Keratinocyte (primary cell): ENCODE results near the gene ST6GAL1. TPM values are rescaled to one million over a fixed set of nuclear protein-coding genes. Genes with fewer than 3 reads are reported as not detected.

Experiments
- DNase-seq: peaks from one replicate; pipeline ENCODE4 v3.0.0-alpha.2; 2011; ENCODE audit warnings: low read depth, missing footprints, low spot score
- FAIRE-seq: peaks from 2 replicates; lab custom pipeline; 2011; peaks lifted over from hg19 to GRCh38; lab: Jason Lieb, UNC
- H2AFZ ChIP-seq: 2 replicates; pipeline ENCODE4 v1.6.0; 2012; ENCODE audit warnings: low read length, control low read depth, inconsistent platforms; ENCODE audit not compliant: control insufficient read depth
- H3K27ac ChIP-seq: 2 replicates; pipeline ENCODE4 v1.5.1; 2011; ENCODE audit warnings: low read length; ENCODE audit not compliant: control insufficient read depth, insufficient read depth
- H3K27me3 ChIP-seq: 3 replicates; pipeline ENCODE4 v1.6.0; 2011; ENCODE audit warnings: low read length; ENCODE audit not compliant: control insufficient read depth, insufficient read depth; ENCODE audit errors: extremely low read depth
- H3K36me3 ChIP-seq, 2 experiments: 2 replicates in 1 of 2; 3 replicates in 1 of 2; pipeline ENCODE4 v1.5.1; 2011; ENCODE audit warnings: low read length in 2 of 2, mild to moderate bottlenecking in 1 of 2; ENCODE audit not compliant: control insufficient read depth in 2 of 2, insufficient read depth in 2 of 2; ENCODE audit errors: extremely low read depth in 1 of 2
- H3K4me1 ChIP-seq: 3 replicates; pipeline ENCODE4 v1.5.1; 2011; ENCODE audit warnings: low read length; ENCODE audit not compliant: control insufficient read depth, insufficient read depth; ENCODE audit errors: extremely low read depth
- H3K4me2 ChIP-seq: 3 replicates; pipeline ENCODE4 v1.6.0; 2011; ENCODE audit warnings: low read depth, low read length; ENCODE audit not compliant: control insufficient read depth, insufficient read depth; ENCODE audit errors: extremely low read depth
- H3K4me3 ChIP-seq, 3 experiments: fragments of 200-600 bp in 1 of 3; sonication (generic) in 1 of 3; 2 replicates in 2 of 3; 3 replicates in 1 of 3; pipeline ENCODE4 v1.5.1; 2011 to 2016; ENCODE audit warnings: low read length in 3 of 3, mild to moderate bottlenecking in 3 of 3, control low read depth in 2 of 3, inconsistent platforms in 1 of 3, low read depth in 1 of 3, mixed read lengths in 1 of 3, mixed run types in 1 of 3, moderate library complexity in 1 of 3; ENCODE audit not compliant: control insufficient read depth in 2 of 3, insufficient read depth in 2 of 3; ENCODE audit errors: extremely low read depth in 1 of 3
- H3K79me2 ChIP-seq: 2 replicates; pipeline ENCODE4 v1.6.0; 2012; ENCODE audit warnings: low read length; ENCODE audit not compliant: control insufficient read depth, insufficient read depth
- H3K9ac ChIP-seq: 3 replicates; pipeline ENCODE4 v1.6.0; 2011; ENCODE audit warnings: low read length; ENCODE audit not compliant: control insufficient read depth, insufficient read depth; ENCODE audit errors: extremely low read depth
- H3K9me1 ChIP-seq: 3 replicates; pipeline ENCODE4 v1.6.0; 2011; ENCODE audit warnings: low read length; ENCODE audit not compliant: control insufficient read depth, insufficient read depth; ENCODE audit errors: extremely low read depth
- H3K9me3 ChIP-seq: 2 replicates; pipeline ENCODE4 v1.5.1; 2012; ENCODE audit warnings: low read depth, low read length; ENCODE audit not compliant: control insufficient read depth
- H4K20me1 ChIP-seq: 3 replicates; pipeline ENCODE4 v1.6.0; 2011; ENCODE audit warnings: low read length; ENCODE audit not compliant: control insufficient read depth, insufficient read depth; ENCODE audit errors: extremely low read depth
- EZH2 ChIP-seq: IDR thresholded peaks from one replicate; pipeline ENCODE4 v1.6.1; 2012; ENCODE audit warnings: inconsistent platforms, mild to moderate bottlenecking, low read length, moderate library complexity
- dilution Hi-C: fragments of 300-500 bp; cut with MboI; formaldehyde crosslinking; loops from one replicate; pipeline ENCODE4 v1.7.0; 2020; ENCODE audit warnings: low sequenced_read_pairs; ENCODE audit not compliant: extremely low pct_ligation_motif_present
- polyA plus RNA-seq, 5 experiments: library from polyadenylated mRNA; depleted of rRNA in 3 of 5; stranded (reverse) in 3 of 5; stranded (forward) in 1 of 5; unstranded in 1 of 5; fragments of >200 nt; gene quantifications; 1 replicate in 1 of 5; 2 replicates in 3 of 5; 3 replicates in 1 of 5; pipeline versions ENCODE4 v1.2.1 to v1.2.3, GENCODE V29; 2011 to 2012; ENCODE audit warnings: missing spikeins in 2 of 5, low read depth in 1 of 5, low replicate concordance in 1 of 5
- TF ChIP-seq, protein P1 (sequence below), 3 experiments: IDR thresholded peaks in 1 of 3; conservative IDR thresholded peaks in 1 of 3; optimal IDR thresholded peaks in 1 of 3; 2 replicates in 2 of 3; 3 replicates in 1 of 3; pipeline versions ENCODE3 to v1.5.1; 2011; ENCODE audit warnings: low read length in 3 of 3, mild to moderate bottlenecking in 3 of 3, moderate library complexity in 2 of 3, control low read depth in 1 of 3, inconsistent platforms in 1 of 3; ENCODE audit not compliant: insufficient read depth in 2 of 3; ENCODE audit errors: extremely low read depth in 1 of 3

ST6GAL1 gene
- polyA plus RNA-seq, 1 donor (not counting 4 experiments of a cell fraction or from before 2014, with no cell fraction given), result 7.5 TPM

DNA sequence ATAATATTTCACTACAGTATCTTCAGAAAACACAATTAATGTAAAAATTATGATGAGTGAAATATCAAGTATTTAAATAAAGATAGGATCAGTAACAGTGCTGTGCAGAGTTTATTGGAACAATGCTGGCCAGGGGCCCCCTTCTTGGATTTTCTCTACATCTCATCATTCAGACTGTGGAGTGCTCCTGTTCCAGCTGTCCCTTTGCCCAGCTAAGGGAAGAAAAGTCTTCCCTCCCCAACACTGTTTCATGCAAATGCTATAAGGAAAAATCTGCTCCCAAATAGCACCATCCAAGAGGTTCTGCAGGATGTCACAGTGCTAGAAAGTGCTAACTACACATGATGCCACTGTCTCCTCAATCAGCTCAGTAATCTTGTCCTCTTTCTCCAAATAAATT is 144.5 kb downstream of the ST6GAL1 start:
- H2AFZ ChIP-seq, result no peak overlapping the region
- no peak overlapping the region for H3K4me3 ChIP-seq
- TF ChIP-seq EZH2, result no peak
- TF ChIP-seq, protein P1, sequence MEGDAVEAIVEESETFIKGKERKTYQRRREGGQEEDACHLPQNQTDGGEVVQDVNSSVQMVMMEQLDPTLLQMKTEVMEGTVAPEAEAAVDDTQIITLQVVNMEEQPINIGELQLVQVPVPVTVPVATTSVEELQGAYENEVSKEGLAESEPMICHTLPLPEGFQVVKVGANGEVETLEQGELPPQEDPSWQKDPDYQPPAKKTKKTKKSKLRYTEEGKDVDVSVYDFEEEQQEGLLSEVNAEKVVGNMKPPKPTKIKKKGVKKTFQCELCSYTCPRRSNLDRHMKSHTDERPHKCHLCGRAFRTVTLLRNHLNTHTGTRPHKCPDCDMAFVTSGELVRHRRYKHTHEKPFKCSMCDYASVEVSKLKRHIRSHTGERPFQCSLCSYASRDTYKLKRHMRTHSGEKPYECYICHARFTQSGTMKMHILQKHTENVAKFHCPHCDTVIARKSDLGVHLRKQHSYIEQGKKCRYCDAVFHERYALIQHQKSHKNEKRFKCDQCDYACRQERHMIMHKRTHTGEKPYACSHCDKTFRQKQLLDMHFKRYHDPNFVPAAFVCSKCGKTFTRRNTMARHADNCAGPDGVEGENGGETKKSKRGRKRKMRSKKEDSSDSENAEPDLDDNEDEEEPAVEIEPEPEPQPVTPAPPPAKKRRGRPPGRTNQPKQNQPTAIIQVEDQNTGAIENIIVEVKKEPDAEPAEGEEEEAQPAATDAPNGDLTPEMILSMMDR (optimal IDR thresholded peaks at IDR 0.05 in 1 of 3, IDR thresholded peaks at IDR 0.05 in 1 of 3, conservative IDR thresholded peaks at IDR 0.05 in 1 of 3; ENCODE audit: extremely low read depth in 1 of 3, insufficient read depth in 2 of 3, low read length in 3 of 3), result no peak
- no peaks in the 10 kb centered on the region for H4K20me1 ChIP-seq
- dilution Hi-C loops, result no loop called here
- no peak overlapping the region for H3K4me2 ChIP-seq
- no peaks in the 10 kb centered on the region for H3K4me1 ChIP-seq
- H3K36me3 ChIP-seq, result peaks cover 0 to 1% of the 10 kb centered on the region in 2 experiments
- no peak overlapping the region for H3K27ac ChIP-seq
- no peaks in the 10 kb centered on the region for H3K27me3 ChIP-seq
- H3K79me2 ChIP-seq, result no peaks in the 10 kb centered on the region
- FAIRE-seq, result no peak
- no peaks in the 10 kb centered on the region for H3K9me3 ChIP-seq
- H3K9ac ChIP-seq, result no peak overlapping the region
- no peaks in the 10 kb centered on the region for H3K9me1 ChIP-seq
- DNase-seq, result no peak

DNA sequence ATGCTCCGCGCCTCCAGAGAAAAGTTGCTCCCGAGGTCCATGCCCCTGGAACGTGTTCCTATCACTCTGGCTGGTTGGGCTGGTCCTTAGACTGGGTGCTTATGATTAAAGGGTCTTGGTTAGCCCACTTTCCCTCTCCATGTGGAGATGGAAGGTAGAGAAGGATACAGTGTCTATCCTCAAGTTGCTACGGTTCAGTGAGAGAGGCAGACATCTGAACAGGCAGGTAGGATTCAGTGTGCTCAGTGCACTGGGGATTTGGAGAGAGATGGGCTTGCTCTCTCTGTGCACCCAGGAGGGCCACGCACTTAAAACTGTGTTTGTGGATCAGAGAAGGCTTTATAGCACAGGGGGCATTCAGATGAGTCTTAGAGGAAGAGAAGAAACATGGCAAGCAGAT is 146.0 kb downstream of the ST6GAL1 start:
- no peak for TF ChIP-seq EZH2
- TF ChIP-seq, protein P1 (optimal IDR thresholded peaks at IDR 0.05 in 1 of 3, IDR thresholded peaks at IDR 0.05 in 1 of 3, conservative IDR thresholded peaks at IDR 0.05 in 1 of 3; ENCODE audit: extremely low read depth in 1 of 3, insufficient read depth in 2 of 3, low read length in 3 of 3), result no peak
- H2AFZ ChIP-seq, result no peak overlapping the region
- no peak overlapping the region for H3K27ac ChIP-seq
- no peaks in the 10 kb centered on the region for H3K27me3 ChIP-seq
- dilution Hi-C loops, result no loop called here
- H3K36me3 ChIP-seq, result peaks cover 0 to 1% of the 10 kb centered on the region in 2 experiments
- FAIRE-seq, result no peak
- H3K9ac ChIP-seq, result no peak overlapping the region
- H3K4me2 ChIP-seq, result no peak overlapping the region
- no peaks in the 10 kb centered on the region for H3K9me1 ChIP-seq
- H3K4me1 ChIP-seq, result no peaks in the 10 kb centered on the region
- DNase-seq, result no peak
- no peak overlapping the region for H3K4me3 ChIP-seq
- no peaks in the 10 kb centered on the region for H4K20me1 ChIP-seq
- no peaks in the 10 kb centered on the region for H3K79me2 ChIP-seq
- H3K9me3 ChIP-seq, result no peaks in the 10 kb centered on the region
